Central memory CD4-positive, alpha-beta T cell (primary cell): Measurements from ENCODE around the gene MIPEP.
"Not testable (repeated sequence)": the region's sequence is repeated elsewhere in the genome, so short reads cannot be mapped to it uniquely, and the experiment has no call there.

ENCODE experiments used
- DNase-seq: peaks from one replicate; pipeline ENCODE4 v3.0.0; 2022

MIPEP gene

GRCh38 chr13:23884361-23884760, 4.8 kb downstream of the MIPEP start:
- not testable (repeated sequence) for DNase-seq

GRCh38 chr13:23883255-23883654, 5.9 kb downstream of the MIPEP start:
- no peak for DNase-seq

- DNase-seq, result not testable (repeated sequence)
Observed at GRCh38 chr13:23881402-23881800, 7.8 kb downstream of the MIPEP start.

- DNase-seq, result not testable (repeated sequence)
Observed at GRCh38 chr13:23880493-23881401, 8.5 kb downstream of the MIPEP start.

- DNase-seq, result no peak
Observed at GRCh38 chr13:23877286-23877685, 11.9 kb downstream of the MIPEP start.

- DNase-seq, result no peak
Observed at GRCh38 chr13:23876265-23876664, 12.9 kb downstream of the MIPEP start.

GRCh38 chr13:23871616-23872220, 17.5 kb downstream of the MIPEP start:
- peak; percentile 18 for DNase-seq

GRCh38 chr13:23870356-23871140, 18.7 kb downstream of the MIPEP start:
- no peak for DNase-seq

GRCh38 chr13:23868521-23868920, 20.7 kb downstream of the MIPEP start:
- no peak for DNase-seq

- no peak for DNase-seq
Observed at GRCh38 chr13:23867027-23867491, 22.1 kb downstream of the MIPEP start.

GRCh38 chr13:23866420-23867026, 22.7 kb downstream of the MIPEP start:
- DNase-seq, result no peak

GRCh38 chr13:23865906-23866305, 23.3 kb downstream of the MIPEP start:
- DNase-seq, result no peak

- no peak for DNase-seq
Observed at GRCh38 chr13:23865026-23865425, 24.2 kb downstream of the MIPEP start.

- DNase-seq, result no peak
Observed at GRCh38 chr13:23861310-23861709, 27.9 kb downstream of the MIPEP start.

- DNase-seq, result no peak
Observed at GRCh38 chr13:23859904-23860303, 29.3 kb downstream of the MIPEP start.

- no peak for DNase-seq
Observed at GRCh38 chr13:23859455-23859854, 29.7 kb downstream of the MIPEP start.

- DNase-seq, result no peak
Observed at GRCh38 chr13:23858546-23858945, 30.7 kb downstream of the MIPEP start.

GRCh38 chr13:23856008-23856750, 33.0 kb downstream of the MIPEP start:
- DNase-seq, result no peak

GRCh38 chr13:23855360-23855759, 33.8 kb downstream of the MIPEP start:
- DNase-seq, result no peak

GRCh38 chr13:23852351-23852750, 36.8 kb downstream of the MIPEP start:
- DNase-seq, result no peak

- DNase-seq, result no peak
Observed at GRCh38 chr13:23851106-23851505, 38.1 kb downstream of the MIPEP start.

GRCh38 chr13:23850134-23850533, 39.1 kb downstream of the MIPEP start:
- DNase-seq, result no peak
